Lower lobe of right lung (tissue), 2 donors: ENCODE data around the gene GMDS. TPM values are rescaled to one million over a fixed set of nuclear protein-coding genes. Genes with fewer than 3 reads are reported as not detected.

ENCODE experiments used
- ATAC-seq, 2 donors: fragments of 200-7000 bp; cut with Tn5 transposase; one replicate each; pipeline ENCODE4 v1.9.1; 2020 to 2022; ENCODE audit warnings: mild to moderate bottlenecking in 2 of 2, moderate library complexity in 2 of 2
- DNase-seq: peaks from one replicate; pipeline ENCODE4 v3.0.0-alpha.2; 2020
- H3K27ac ChIP-seq: fragments of 200-600 bp; one replicate; pipeline ENCODE4 v1.8.0; 2022
- H3K27me3 ChIP-seq: fragments of 200-600 bp; one replicate; pipeline ENCODE4 v1.8.0; 2022; ENCODE audit warnings: low read depth
- H3K36me3 ChIP-seq: fragments of 200-600 bp; one replicate; pipeline ENCODE4 v1.8.0; 2022; ENCODE audit warnings: mild to moderate bottlenecking
- H3K4me1 ChIP-seq: fragments of 200-600 bp; one replicate; pipeline ENCODE4 v1.8.0; 2022
- H3K4me3 ChIP-seq: fragments of 200-600 bp; one replicate; pipeline ENCODE4 v1.8.0; 2022; ENCODE audit warnings: mild to moderate bottlenecking
- H3K9me3 ChIP-seq: fragments of 200-600 bp; one replicate; pipeline ENCODE4 v1.8.0; 2022
- intact Hi-C: fragments of 100-400 bp; cut with DNase I; formaldehyde crosslinking; loops from one replicate; pipeline ENCODE4 v1.11.0; 2022
- total RNA-seq: library from RNA; stranded (reverse); fragmentation: NEBNext Ultra II Directional; extraction: Animal tissue kit (Norgen Biotek cat#: 25700); gene quantifications from one replicate; pipeline ENCODE4 v1.2.1, GENCODE V29; 2021
- TF ChIP-seq, protein P1 (sequence below): fragments of 200-600 bp; IDR thresholded peaks from one replicate; pipeline ENCODE4 v1.8.0; 2022; ENCODE audit warnings: antibody characterized with exemption, mild to moderate bottlenecking
- donor health status: DM: no; HTN: yes; CAD: no; lungs with severe emphysema.

GMDS gene
- total RNA-seq, 1 donor from 2014 or later: 12.7 TPM

DNA sequence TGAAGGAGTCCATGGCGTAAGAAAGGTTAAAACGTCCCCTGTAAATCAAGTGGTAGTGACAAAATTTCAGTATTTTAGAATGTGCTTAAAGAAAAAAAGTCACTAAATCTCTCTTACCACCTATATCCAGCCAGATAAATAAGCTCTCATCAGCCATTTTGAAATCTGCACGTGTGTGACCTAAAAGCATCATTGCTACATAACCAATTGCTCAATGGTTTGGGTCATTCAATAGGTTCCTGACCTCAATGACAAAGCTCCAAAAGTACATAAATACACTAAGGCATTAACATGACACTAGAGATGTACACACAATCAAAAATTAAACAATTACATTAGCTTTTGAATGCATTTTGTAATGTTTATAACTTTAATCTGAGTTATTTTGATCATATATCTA, 272.4 kb downstream of the GMDS start:
- no peak for DNase-seq
- TF ChIP-seq, protein P1, sequence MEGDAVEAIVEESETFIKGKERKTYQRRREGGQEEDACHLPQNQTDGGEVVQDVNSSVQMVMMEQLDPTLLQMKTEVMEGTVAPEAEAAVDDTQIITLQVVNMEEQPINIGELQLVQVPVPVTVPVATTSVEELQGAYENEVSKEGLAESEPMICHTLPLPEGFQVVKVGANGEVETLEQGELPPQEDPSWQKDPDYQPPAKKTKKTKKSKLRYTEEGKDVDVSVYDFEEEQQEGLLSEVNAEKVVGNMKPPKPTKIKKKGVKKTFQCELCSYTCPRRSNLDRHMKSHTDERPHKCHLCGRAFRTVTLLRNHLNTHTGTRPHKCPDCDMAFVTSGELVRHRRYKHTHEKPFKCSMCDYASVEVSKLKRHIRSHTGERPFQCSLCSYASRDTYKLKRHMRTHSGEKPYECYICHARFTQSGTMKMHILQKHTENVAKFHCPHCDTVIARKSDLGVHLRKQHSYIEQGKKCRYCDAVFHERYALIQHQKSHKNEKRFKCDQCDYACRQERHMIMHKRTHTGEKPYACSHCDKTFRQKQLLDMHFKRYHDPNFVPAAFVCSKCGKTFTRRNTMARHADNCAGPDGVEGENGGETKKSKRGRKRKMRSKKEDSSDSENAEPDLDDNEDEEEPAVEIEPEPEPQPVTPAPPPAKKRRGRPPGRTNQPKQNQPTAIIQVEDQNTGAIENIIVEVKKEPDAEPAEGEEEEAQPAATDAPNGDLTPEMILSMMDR: no peak
- H3K4me3 ChIP-seq: no peak overlapping the region
- no peaks in the 10 kb centered on the region for H3K9me3 ChIP-seq
- H3K36me3 ChIP-seq: no peaks in the 10 kb centered on the region
- peaks cover 7% of the 10 kb centered on the region for H3K4me1 ChIP-seq
- H3K27ac ChIP-seq: no peak overlapping the region
- no peak for ATAC-seq
- intact Hi-C loops: no loop called here
- no peaks in the 10 kb centered on the region for H3K27me3 ChIP-seq

DNA sequence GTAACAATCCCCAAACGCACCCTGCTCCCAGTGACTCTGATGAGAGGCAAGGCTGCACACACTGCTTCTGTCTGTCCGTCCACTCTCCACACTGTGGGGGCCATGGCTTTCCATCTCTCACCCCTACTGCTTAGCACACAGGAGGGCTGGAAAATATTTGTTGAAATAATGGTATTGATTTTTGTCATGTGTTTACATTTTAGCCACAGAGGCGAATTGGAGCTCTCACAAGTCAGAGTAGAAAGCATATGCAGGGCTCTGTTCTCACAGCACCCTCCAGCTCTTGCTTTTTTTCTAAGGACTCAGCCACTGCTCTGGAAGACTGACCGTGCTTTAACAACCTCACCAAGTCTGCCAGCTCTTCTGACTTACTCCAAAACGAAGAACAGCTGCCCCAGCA, 273.8 kb downstream of the GMDS start:
- no peak for ATAC-seq
- Histone ChIP-seq H3K4me1 (peaks cover 7% of the 10 kb centered on the region), H3K36me3 (no peaks in the 10 kb centered on the region), H3K27me3 (no peaks in the 10 kb centered on the region), H3K9me3 (no peaks in the 10 kb centered on the region), H3K27ac (no peak overlapping the region), H3K4me3 (no peak overlapping the region)
- TF ChIP-seq, protein P1: no peak
- intact Hi-C loops: no loop called here
- no peak for DNase-seq

DNA sequence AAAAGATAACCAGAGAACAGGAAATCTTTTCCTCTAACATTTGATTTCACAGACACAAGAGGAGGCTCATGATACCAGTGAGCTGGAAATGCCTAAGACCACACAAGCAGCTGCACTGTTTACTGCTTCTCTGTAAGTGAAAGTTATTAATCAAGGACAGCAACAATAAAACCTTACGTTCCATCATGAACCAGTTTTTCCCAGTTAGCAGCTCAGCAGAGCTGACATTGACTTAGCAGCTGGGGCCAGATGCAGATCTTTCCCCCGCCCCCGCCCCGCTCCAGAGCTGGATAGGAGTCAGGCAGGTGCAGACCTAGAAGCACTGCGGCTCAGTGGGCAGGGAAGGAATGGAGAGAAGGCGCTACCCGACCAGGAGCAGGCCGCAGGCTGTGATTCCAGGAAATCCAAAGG, 275.2 kb downstream of the GMDS start:
- DNase-seq: no peak
- H3K9me3 ChIP-seq: no peaks in the 10 kb centered on the region
- no peaks in the 10 kb centered on the region for H3K36me3 ChIP-seq
- no peaks in the 10 kb centered on the region for H3K27me3 ChIP-seq
- TF ChIP-seq, protein P1: no peak
- H3K4me1 ChIP-seq: peaks cover 7% of the 10 kb centered on the region
- no peak for ATAC-seq
- H3K4me3 ChIP-seq: no peak overlapping the region
- no peak overlapping the region for H3K27ac ChIP-seq
- intact Hi-C loops: no loop called here

DNA sequence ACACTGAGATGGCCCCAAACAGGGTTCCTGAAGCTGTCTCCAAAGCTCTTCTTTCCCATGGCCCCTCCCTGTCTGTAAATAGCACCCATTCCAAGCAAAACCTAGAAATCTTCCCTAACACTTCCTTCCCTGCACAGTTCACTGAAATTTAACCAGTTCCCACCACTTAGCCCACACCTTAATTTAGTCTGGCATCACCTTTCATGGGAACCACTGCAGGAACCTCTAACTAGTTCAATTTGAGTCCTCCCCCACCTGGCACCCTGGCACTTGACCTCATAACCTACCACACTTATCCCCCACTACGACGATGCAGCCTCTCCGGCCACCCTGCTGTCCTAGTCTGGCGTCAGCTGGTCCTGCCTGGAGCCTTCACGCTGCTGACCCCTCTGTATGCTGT, 278.7 kb downstream of the GMDS start:
- Histone ChIP-seq H3K27ac (no peak overlapping the region), H3K4me3 (no peak overlapping the region), H3K27me3 (no peaks in the 10 kb centered on the region), H3K36me3 (no peaks in the 10 kb centered on the region), H3K9me3 (no peaks in the 10 kb centered on the region), H3K4me1 (peaks cover 7% of the 10 kb centered on the region)
- intact Hi-C loops: no loop called here
- TF ChIP-seq, protein P1: no peak
- no peak for DNase-seq
- ATAC-seq: peak in 1 of 2 donors; percentile 35

DNA sequence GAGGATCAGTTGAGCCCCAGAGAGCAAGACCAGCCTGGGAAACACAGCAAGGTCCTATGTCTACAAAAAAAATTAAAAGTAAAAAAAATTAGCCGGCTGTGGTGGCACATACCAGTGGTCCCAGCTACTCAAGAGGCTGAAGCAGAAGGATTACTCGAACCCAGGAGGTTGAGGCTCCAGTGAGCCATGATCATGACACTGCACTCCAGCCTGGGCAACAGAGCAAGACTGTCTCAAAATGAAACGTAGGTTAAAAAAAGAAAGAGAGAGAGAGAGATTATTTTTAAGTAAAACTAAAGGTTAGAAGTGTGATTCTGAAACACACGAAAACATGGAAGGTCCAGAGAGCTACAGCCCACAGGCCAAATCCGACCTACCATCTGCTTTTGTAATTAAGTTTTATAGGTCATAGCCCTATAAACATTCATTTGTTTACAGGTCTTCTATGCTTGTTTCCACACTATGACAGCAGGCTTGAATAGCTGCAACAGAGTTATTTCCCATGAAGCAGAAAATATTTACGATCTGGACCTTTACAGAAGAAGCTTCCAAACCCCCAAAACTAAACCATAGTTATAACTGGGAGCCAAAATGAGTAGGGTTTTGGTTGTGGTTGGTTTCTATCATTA, 279.7 kb downstream of the GMDS start:
- TF ChIP-seq, protein P1: no peak
- no peak for ATAC-seq
- Histone ChIP-seq H3K36me3 (no peaks in the 10 kb centered on the region), H3K27ac (no peak overlapping the region), H3K4me1 (peaks cover 7% of the 10 kb centered on the region), H3K9me3 (no peaks in the 10 kb centered on the region), H3K27me3 (no peaks in the 10 kb centered on the region), H3K4me3 (no peak overlapping the region)
- intact Hi-C loops: no loop called here
- no peak for DNase-seq
